Mucosa of gallbladder (tissue), 1 donor: Measurements from ENCODE around the gene MMP12. TPM values are rescaled to one million over a fixed set of nuclear protein-coding genes. Genes with fewer than 3 reads are reported as not detected.
A peak's percentile ranks its signal among the peaks of the same experiment; 100 is the strongest.
"Not testable (repeated sequence)": the region's sequence is repeated elsewhere in the genome, so short reads cannot be mapped to it uniquely, and the experiment has no call there.

Experiments used
- DNase-seq: peaks from one replicate; pipeline ENCODE4 v3.0.0-alpha.2; 2020; ENCODE audit warnings: low spot score
- total RNA-seq: library from RNA; stranded (reverse); gene quantifications from one replicate; pipeline ENCODE4 v1.2.1, GENCODE V29; 2021
- donor health status: DM: no; HTN: no; CAD: no.

Gene MMP12
- total RNA-seq = 1.7 TPM

- no peak for DNase-seq
Measured at GRCh38 chr11:102874852-102875251, at the start of gene MMP12. TSS of gene MMP12 (minus strand) at chr11:102874982. CDS start at chr11:102874937, 45 bp downstream.

GRCh38 chr11:102921587-102922220, 46.9 kb upstream of the MMP12 start:
- DNase-seq = no peak

- no peak for DNase-seq
Measured at GRCh38 chr11:102920118-102920684, 45.4 kb upstream of the MMP12 start.

- no peak for DNase-seq
Measured at GRCh38 chr11:102915044-102915375, 40.2 kb upstream of the MMP12 start.

- DNase-seq = peak; percentile 62
Measured at GRCh38 chr11:102914238-102915043, 39.7 kb upstream of the MMP12 start.

GRCh38 chr11:102912482-102912830, 37.7 kb upstream of the MMP12 start:
- no peak for DNase-seq

GRCh38 chr11:102911758-102912481, 37.1 kb upstream of the MMP12 start:
- DNase-seq = no peak

- DNase-seq = not testable (repeated sequence)
Measured at GRCh38 chr11:102905848-102906247, 31.1 kb upstream of the MMP12 start.

- not testable (repeated sequence) for DNase-seq
Measured at GRCh38 chr11:102903895-102904294, 29.1 kb upstream of the MMP12 start.

GRCh38 chr11:102900346-102900745, 25.6 kb upstream of the MMP12 start:
- no peak for DNase-seq

- no peak for DNase-seq
Measured at GRCh38 chr11:102891736-102892135, 17.0 kb upstream of the MMP12 start.

GRCh38 chr11:102886999-102887398, 12.2 kb upstream of the MMP12 start:
- no peak for DNase-seq

GRCh38 chr11:102883141-102883540, 8.4 kb upstream of the MMP12 start:
- no peak for DNase-seq

GRCh38 chr11:102882389-102883024, 7.7 kb upstream of the MMP12 start:
- no peak for DNase-seq

GRCh38 chr11:102879801-102880200, 5.0 kb upstream of the MMP12 start:
- DNase-seq = no peak

- no peak for DNase-seq
Measured at GRCh38 chr11:102878595-102878994, 3.8 kb upstream of the MMP12 start.

- not testable (repeated sequence) for DNase-seq
Measured at GRCh38 chr11:102869354-102869964, 5.3 kb downstream of the MMP12 start.

- no peak for DNase-seq
Measured at GRCh38 chr11:102868339-102868738, 6.4 kb downstream of the MMP12 start.

- no peak for DNase-seq
Measured at GRCh38 chr11:102864724-102865123, 10.1 kb downstream of the MMP12 start.

- peak; percentile 28 for DNase-seq
Measured at GRCh38 chr11:102853956-102854355, 20.8 kb downstream of the MMP12 start.

GRCh38 chr11:102853055-102853454, 21.7 kb downstream of the MMP12 start:
- no peak for DNase-seq
